ENCODE results near the gene CBX1.

The CBX1 gene

GRCh38 chr17:48053758-48054237 is 47.5 kb downstream of the CBX1 start:
- no peak for DNase-seq (ENCODE audit: low read depth)
- TF ChIP-seq, protein P1, sequence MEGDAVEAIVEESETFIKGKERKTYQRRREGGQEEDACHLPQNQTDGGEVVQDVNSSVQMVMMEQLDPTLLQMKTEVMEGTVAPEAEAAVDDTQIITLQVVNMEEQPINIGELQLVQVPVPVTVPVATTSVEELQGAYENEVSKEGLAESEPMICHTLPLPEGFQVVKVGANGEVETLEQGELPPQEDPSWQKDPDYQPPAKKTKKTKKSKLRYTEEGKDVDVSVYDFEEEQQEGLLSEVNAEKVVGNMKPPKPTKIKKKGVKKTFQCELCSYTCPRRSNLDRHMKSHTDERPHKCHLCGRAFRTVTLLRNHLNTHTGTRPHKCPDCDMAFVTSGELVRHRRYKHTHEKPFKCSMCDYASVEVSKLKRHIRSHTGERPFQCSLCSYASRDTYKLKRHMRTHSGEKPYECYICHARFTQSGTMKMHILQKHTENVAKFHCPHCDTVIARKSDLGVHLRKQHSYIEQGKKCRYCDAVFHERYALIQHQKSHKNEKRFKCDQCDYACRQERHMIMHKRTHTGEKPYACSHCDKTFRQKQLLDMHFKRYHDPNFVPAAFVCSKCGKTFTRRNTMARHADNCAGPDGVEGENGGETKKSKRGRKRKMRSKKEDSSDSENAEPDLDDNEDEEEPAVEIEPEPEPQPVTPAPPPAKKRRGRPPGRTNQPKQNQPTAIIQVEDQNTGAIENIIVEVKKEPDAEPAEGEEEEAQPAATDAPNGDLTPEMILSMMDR (IDR thresholded peaks at IDR 0.05; ENCODE audit: control insufficient read depth, insufficient read depth, low read depth, low read length, missing control alignments), result no peak
- peak overlapping the region; percentile 38; the same call in 1 of the 2 replicates for H3K4me3 ChIP-seq (ENCODE audit: control insufficient read depth, low read depth, low read length)

DNA sequence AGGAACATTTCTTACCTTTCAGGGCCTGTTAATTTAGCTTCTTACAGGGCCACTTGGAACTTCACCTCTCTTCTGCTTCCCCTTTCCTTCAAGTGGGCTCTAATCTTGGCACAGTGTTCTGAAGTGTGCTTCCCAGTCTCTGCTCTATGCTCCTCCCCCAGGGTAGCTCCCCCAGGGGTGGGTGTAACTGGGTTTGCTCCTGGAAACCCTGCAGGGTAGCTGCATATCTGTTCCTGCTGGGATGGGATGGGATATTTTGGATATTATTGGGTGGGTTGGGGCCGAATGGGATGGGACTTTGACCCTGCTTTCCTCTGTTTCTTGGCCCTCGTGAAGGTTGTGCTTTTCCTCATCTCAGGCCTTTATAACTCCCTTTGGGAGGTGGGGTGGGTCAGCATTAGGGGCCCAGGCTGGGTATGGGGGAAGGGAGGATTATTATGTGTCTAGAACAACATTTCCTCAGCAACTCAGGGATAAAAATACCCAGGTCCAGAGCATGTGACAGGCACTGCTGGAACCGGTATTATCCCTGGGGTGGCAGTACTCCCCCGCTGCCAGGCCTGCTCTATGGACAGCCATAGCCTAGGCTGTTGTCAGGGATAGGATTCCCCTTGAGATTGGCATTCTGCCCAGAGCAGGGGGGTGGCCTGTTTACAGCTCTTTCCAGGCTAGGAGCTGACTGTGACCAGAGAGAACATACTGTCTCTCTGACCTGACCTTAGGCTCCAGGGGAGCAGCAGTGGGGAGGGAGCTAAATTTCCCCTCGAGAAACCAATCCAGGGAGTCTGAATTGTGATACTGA is 48.1 kb downstream of the CBX1 start:
- H3K4me3 ChIP-seq (ENCODE audit: control insufficient read depth, low read depth, low read length), result peak overlapping the region; percentile 14
- DNase-seq (ENCODE audit: low read depth), result no peak
- TF ChIP-seq, protein P1 (IDR thresholded peaks at IDR 0.05; ENCODE audit: control insufficient read depth, insufficient read depth, low read depth, low read length, missing control alignments), result no peak

DNA sequence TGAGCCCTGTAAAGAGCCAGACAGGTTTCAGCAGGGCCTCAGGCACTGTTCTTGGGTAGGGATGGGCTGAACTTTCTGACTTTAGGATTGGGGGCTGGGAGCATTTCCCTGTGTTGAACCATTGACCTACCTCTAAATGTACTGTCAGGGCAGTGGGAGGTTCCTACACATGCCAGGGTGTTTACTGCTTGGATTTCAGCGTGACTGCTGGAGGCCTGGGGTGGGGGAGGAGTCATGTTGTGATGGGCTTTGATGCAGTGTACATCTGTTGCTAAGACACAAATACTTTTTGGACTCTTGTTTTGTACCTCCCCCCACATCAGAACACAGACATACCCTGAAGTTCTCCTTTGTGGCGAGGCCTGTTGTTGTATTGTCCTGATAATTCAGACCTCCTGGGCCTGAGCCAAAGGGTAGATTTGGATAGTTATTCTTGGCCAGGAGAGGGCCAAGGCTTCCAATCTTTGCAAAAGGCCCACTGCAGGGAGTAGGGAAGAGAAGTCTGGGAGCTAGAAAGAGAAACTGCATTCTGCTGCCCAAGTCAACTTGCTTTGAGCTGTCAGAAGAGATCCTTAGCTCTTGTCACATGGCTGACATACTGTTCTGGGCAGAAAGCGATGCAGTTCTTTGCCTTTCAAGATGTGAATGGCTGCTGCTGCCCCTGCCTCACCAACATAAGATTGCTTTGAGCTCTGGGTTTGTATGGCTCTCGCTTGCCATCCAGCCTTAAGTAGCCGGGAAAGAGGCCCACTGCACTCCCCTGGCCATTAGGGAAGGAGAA is 49.4 kb downstream of the CBX1 start:
- peak; percentile 57 for DNase-seq (ENCODE audit: low read depth)
- TF ChIP-seq, protein P1 (IDR thresholded peaks at IDR 0.05; ENCODE audit: control insufficient read depth, insufficient read depth, low read depth, low read length, missing control alignments), result peak; percentile 33
- H3K4me3 ChIP-seq (ENCODE audit: control insufficient read depth, low read depth, low read length), result peak overlapping the region; percentile 27

DNA sequence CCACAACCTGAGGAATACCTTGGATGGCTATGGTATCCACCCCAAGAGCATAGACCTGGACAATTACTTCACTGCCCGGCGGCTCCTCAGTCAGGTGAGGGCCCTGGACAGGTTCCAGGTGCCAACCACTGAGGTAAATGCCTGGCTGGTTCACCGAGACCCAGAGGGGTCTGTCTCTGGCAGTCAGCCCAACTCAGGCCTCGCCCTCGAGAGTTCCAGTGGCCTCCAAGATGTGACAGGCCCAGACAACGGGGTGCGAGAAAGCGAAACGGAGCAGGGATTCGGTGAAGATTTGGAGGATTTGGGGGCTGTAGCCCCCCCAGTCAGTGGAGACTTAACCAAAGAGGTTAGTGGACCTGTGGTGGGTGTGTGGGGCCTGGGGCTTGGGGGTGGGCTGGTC is 50.0 kb downstream of the CBX1 start:
- TF ChIP-seq, protein P1 (IDR thresholded peaks at IDR 0.05; ENCODE audit: control insufficient read depth, insufficient read depth, low read depth, low read length, missing control alignments), result no peak
- DNase-seq (ENCODE audit: low read depth), result no peak
- H3K4me3 ChIP-seq (ENCODE audit: control insufficient read depth, low read depth, low read length), result peak overlapping the region; percentile 27

DNA sequence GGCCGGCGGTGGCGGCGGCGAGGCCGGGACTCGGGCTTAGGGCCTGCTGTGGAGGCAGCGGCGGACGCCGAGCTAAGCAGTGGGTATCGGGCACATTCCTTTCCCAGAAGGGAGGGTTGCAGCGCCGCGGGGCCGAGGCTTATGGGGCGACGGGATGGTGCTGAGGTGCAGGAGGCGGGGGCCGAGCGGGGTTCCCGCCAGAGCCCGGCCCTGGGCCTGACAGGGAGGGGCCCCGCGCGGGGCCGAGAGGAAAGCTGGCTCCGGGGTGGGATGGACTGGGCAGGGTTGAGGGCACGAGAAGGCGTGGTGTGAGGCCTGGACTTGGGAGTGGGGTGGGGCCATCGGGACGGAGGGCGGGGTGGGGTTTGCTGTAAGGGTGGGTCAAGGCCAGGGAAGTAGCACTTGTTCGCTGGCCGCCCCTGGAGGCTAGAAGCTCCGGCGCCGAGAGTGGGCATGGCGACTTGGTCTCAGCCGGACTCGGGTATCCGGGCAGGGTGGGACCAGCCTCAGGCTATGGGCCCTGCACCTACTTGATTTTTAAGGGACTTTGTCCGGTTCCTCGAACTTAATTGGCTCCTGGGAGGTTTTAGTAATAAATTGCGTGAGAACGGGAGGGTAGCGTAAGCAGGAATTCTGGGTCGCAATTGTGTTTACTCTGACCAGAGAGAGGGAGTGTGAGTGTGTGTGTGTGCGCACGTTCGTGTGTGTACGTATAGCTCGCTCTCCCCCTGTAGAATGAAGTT is 52.7 kb downstream of the CBX1 start:
- TF ChIP-seq, protein P1 (IDR thresholded peaks at IDR 0.05; ENCODE audit: control insufficient read depth, insufficient read depth, low read depth, low read length, missing control alignments), result no peak
- H3K4me3 ChIP-seq (ENCODE audit: control insufficient read depth, low read depth, low read length), result peak overlapping the region; percentile 77
- peak; percentile 75 for DNase-seq (ENCODE audit: low read depth)

- TF ChIP-seq, protein P1 (IDR thresholded peaks at IDR 0.05; ENCODE audit: control insufficient read depth, insufficient read depth, low read depth, low read length, missing control alignments), result no peak
- DNase-seq (ENCODE audit: low read depth), result peak; percentile 99
- H3K4me3 ChIP-seq (ENCODE audit: control insufficient read depth, low read depth, low read length), result peak within 1 kb of the TSS; percentile 85
Observed at GRCh38 chr17:48047741-48048383, 53.4 kb downstream of the CBX1 start, which contains the start of gene NFE2L1. Gene NFE2L1, plus strand, starts transcription at chr17:48048359. Its CDS starts 2,760 bp downstream, at chr17:48051119.
